A549 treated with CpdA at 1 μM for 4 hours (cell line): ENCODE measurements around the gene OR2L3. TPM values are rescaled to one million over a fixed set of nuclear protein-coding genes. Genes with fewer than 3 reads are reported as not detected.

Experiments used
- total RNA-seq: library from RNA; stranded (reverse); fragments of 200-300 nt; extraction: Qiagen RNA extraction; gene quantifications from 5 replicates; pipeline ENCODE4 v1.2.3, GENCODE V29; 2022; ENCODE audit warnings: low read depth

OR2L3 gene
- not detected in 5 replicates for total RNA-seq

GRCh38 chr1:248046536-248046935 is at the start of gene OR2L3:
Gene OR2L3 (plus strand): TSS chr1:248046836. CDS start chr1:248060682, 13,846 bp downstream.

GRCh38 chr1:248013229-248013710 is 33.4 kb upstream of the OR2L3 start, which contains the start of gene OR2L5:
Gene OR2L5 (plus strand): TSS chr1:248013660. CDS start chr1:248021948, 8,288 bp downstream.

GRCh38 chr1:248029770-248030169 is 16.9 kb upstream of the OR2L3 start, which contains the start of gene OR2L2:
Gene OR2L2 (plus strand): TSS chr1:248030070. CDS start chr1:248038268, 8,198 bp downstream.

GRCh38 chr1:248094884-248095283 is 48.2 kb downstream of the OR2L3 start, which contains the start of gene OR2L13:
Gene OR2L13 (plus strand): TSS chr1:248095184. CDS start chr1:248099376, 4,192 bp downstream.

Other genes starting within 250 kb of the OR2L3 start
- not detected in 5 replicates for gene OR14A16, start 222.7 kb upstream of the OR2L3 start, total RNA-seq
- gene OR11L1, start 204.9 kb upstream of the OR2L3 start, total RNA-seq = not detected in 5 replicates
- not detected in 5 replicates for gene TRIM58, start 189.6 kb upstream of the OR2L3 start, total RNA-seq
- gene OR2W3, start 151.2 kb upstream of the OR2L3 start, total RNA-seq = not detected in 5 replicates
- not detected in 5 replicates for gene OR2T8, start 126.6 kb upstream of the OR2L3 start, total RNA-seq
- not detected in 5 replicates for gene OR2AJ1, start 121.9 kb upstream of the OR2L3 start, total RNA-seq
- gene OR2L8, start 98.0 kb upstream of the OR2L3 start, total RNA-seq = not detected in 5 replicates
- not detected in 5 replicates for gene OR2AK2, start 81.6 kb upstream of the OR2L3 start, total RNA-seq
- gene OR2L5, start 33.2 kb upstream of the OR2L3 start, total RNA-seq = not detected in 5 replicates
- 0.01 TPM in 1 of 5 replicates, not detected in the others for gene OR2L2, start 16.8 kb upstream of the OR2L3 start, total RNA-seq
- not detected in 5 replicates for gene OR2L13, start 48.3 kb downstream of the OR2L3 start, total RNA-seq
- gene OR2M5, start 98.3 kb downstream of the OR2L3 start, total RNA-seq = not detected in 5 replicates
- not detected in 5 replicates for gene OR2M2, start 128.0 kb downstream of the OR2L3 start, total RNA-seq
- not detected in 5 replicates for gene OR2M3, start 150.4 kb downstream of the OR2L3 start, total RNA-seq
- gene OR2M4, start 184.6 kb downstream of the OR2L3 start, total RNA-seq = not detected in 5 replicates
- gene OR2T33, start 231.1 kb downstream of the OR2L3 start, total RNA-seq = not detected in 5 replicates